Ascending aorta (tissue), 2 donors: ENCODE measurements around the gene UBAP2L. TPM values are rescaled to one million over a fixed set of nuclear protein-coding genes. Genes with fewer than 3 reads are reported as not detected.

ENCODE experiments used
- DNase-seq, 2 donors: peaks; one replicate each; pipeline ENCODE4 v3.0.0-alpha.2; 2019; ENCODE audit warnings: low spot score in 2 of 2
- H3K27ac ChIP-seq, 2 donors: fragments of 200-600 bp; sonication (generic); one replicate each; pipeline ENCODE4 v1.5.1; 2016 to 2017; ENCODE audit warnings: mild to moderate bottlenecking in 1 of 2
- H3K27me3 ChIP-seq: fragments of 200-600 bp; sonication (generic); one replicate; pipeline ENCODE4 v1.5.1; 2017
- H3K36me3 ChIP-seq, 2 donors: fragments of 200-600 bp; sonication (generic); one replicate each; pipeline ENCODE4 v1.5.1; 2016
- H3K4me1 ChIP-seq, 2 donors: fragments of 200-600 bp; sonication (generic); one replicate each; pipeline ENCODE4 v1.5.1; 2016 to 2017; ENCODE audit warnings: mild to moderate bottlenecking in 1 of 2
- H3K4me3 ChIP-seq, 2 donors: fragments of 200-600 bp; sonication (generic); one replicate each; pipeline ENCODE4 v1.5.1; 2016 to 2017; ENCODE audit warnings: mild to moderate bottlenecking in 1 of 2
- H3K9me3 ChIP-seq, 2 donors: fragments of 200-600 bp; sonication (generic); one replicate each; pipeline ENCODE4 v1.5.1; 2016
- CTCF ChIP-seq, 3 experiments: fragments of 200-600 bp in 2 of 3; fragments of 450-650 bp in 1 of 3; sonication (generic) in 2 of 3; IDR thresholded peaks; one replicate each; pipeline ENCODE4 v1.5.1; 2016 to 2019; ENCODE audit warnings: antibody characterized with exemption in 3 of 3, mild to moderate bottlenecking in 1 of 3, moderate library complexity in 1 of 3
- intact Hi-C: fragments of 100-400 bp; cut with DNase I; formaldehyde crosslinking; loops from one replicate; pipeline ENCODE4 v1.15.1; 2023
- total RNA-seq: library from RNA; depleted of rRNA; stranded (reverse); fragments of >200 nt; gene quantifications from one replicate; pipeline ENCODE4 v1.1.0, GENCODE V29; 2016

The UBAP2L gene
- 67.8 TPM for total RNA-seq

- H3K36me3 ChIP-seq, result peaks cover 17 to 18% of the 10 kb centered on the region in 2 donors
- no peaks in the 10 kb centered on the region for H3K9me3 ChIP-seq
- no peaks in the 10 kb centered on the region for H3K27me3 ChIP-seq
- no peak for TF ChIP-seq CTCF (IDR thresholded peaks at IDR 0.05)
- DNase-seq, result peak; percentile 96 to 100
- peaks cover 20 to 25% of the 10 kb centered on the region in 2 donors for H3K4me1 ChIP-seq
- intact Hi-C loops, result loop anchor here (1.0 to 2.0 kb wide), 6 partner anchors 37 to 386 kb away; partner anchors contain the start of genes HAX1 and RPS27
- H3K4me3 ChIP-seq, result peak within 1 kb of the TSS; percentile 78 to 98
- peak within 1 kb of the TSS; percentile 96 to 98 for H3K27ac ChIP-seq
These were observed at the start of gene UBAP2L for GRCh38 chr1:154220071-154220969. Gene UBAP2L (plus strand): TSS chr1:154220955. CDS start chr1:154225124, 4,169 bp downstream.

GRCh38 chr1:154171223-154171583 is 49.6 kb upstream of the UBAP2L start:
- no peak for TF ChIP-seq CTCF (IDR thresholded peaks at IDR 0.05)
- H3K27me3 ChIP-seq, result no peaks in the 10 kb centered on the region
- no peak overlapping the region for H3K4me3 ChIP-seq
- H3K9me3 ChIP-seq, result no peaks in the 10 kb centered on the region
- no peak for DNase-seq
- intact Hi-C loops, result no loop called here
- H3K36me3 ChIP-seq, result peaks cover 80 to 94% of the 10 kb centered on the region in 2 donors
- peaks cover 0 to 4% of the 10 kb centered on the region in 2 donors for H3K4me1 ChIP-seq
- H3K27ac ChIP-seq, result no peak overlapping the region

- no peak for TF ChIP-seq CTCF (IDR thresholded peaks at IDR 0.05)
- Histone ChIP-seq H3K4me3 (no peak overlapping the region), H3K4me1 (peaks cover 0 to 7% of the 10 kb centered on the region in 2 donors), H3K36me3 (peaks cover 74 to 87% of the 10 kb centered on the region in 2 donors), H3K9me3 (no peaks in the 10 kb centered on the region), H3K27ac (no peak overlapping the region), H3K27me3 (no peaks in the 10 kb centered on the region)
- intact Hi-C loops, result no loop called here
- DNase-seq, result no peak
These were observed 48.9 kb upstream of the UBAP2L start for GRCh38 chr1:154171880-154172279.

- intact Hi-C loops, result no loop called here
- Histone ChIP-seq H3K36me3 (peaks cover 48 to 65% of the 10 kb centered on the region in 2 donors), H3K27me3 (no peaks in the 10 kb centered on the region), H3K4me1 (peaks cover 3 to 30% of the 10 kb centered on the region in 2 donors), H3K27ac (no peak overlapping the region), H3K9me3 (no peaks in the 10 kb centered on the region), H3K4me3 (no peak overlapping the region)
- no peak for TF ChIP-seq CTCF (IDR thresholded peaks at IDR 0.05)
- DNase-seq, result no peak
These were observed 46.1 kb upstream of the UBAP2L start for GRCh38 chr1:154174654-154175053.

DNA sequence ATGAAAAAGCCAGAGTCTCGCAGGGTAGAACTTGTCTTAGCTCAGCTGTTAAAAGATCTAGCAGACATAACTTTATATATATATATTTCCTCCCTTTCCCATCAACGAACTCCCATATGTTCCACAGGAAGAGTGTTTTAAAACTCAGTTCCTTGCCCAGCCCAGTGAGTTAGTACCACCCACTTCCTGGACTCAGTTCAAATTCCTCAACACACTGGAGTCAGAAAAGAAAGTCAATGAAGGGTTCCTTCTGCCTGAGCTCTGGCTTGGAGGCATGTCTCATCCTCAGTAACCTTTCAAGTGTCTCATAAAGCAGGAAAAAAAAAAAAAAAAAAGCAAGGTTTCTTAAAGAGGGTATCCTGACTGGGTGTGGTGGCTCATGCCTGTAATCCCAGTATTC is 44.4 kb upstream of the UBAP2L start:
- no peak for DNase-seq
- no peaks in the 10 kb centered on the region for H3K27me3 ChIP-seq
- intact Hi-C loops, result no loop called here
- peaks cover 14 to 46% of the 10 kb centered on the region in 2 donors for H3K4me1 ChIP-seq
- H3K27ac ChIP-seq, result peak overlapping the region; percentile 3 to 9
- H3K4me3 ChIP-seq, result no peak overlapping the region
- H3K9me3 ChIP-seq, result no peaks in the 10 kb centered on the region
- no peak for TF ChIP-seq CTCF (IDR thresholded peaks at IDR 0.05)
- H3K36me3 ChIP-seq, result peaks cover 31 to 54% of the 10 kb centered on the region in 2 donors
